Transverse colon (tissue), 3 donors: ENCODE measurements around the gene MARCO.

ENCODE experiments used
- CTCF ChIP-seq, 5 experiments: fragments of 200-600 bp in 3 of 5; fragments of 450-650 bp in 2 of 5; sonication (generic) in 3 of 5; IDR thresholded peaks; 1 replicate in 2 of 5; 2 replicates in 3 of 5; pipeline ENCODE4 v1.5.1; 2016 to 2017; ENCODE audit warnings: antibody characterized with exemption in 5 of 5, inconsistent platforms in 3 of 5, mild to moderate bottlenecking in 2 of 5, moderate library complexity in 1 of 5
- EP300 ChIP-seq: sonication (generic); formaldehyde crosslinking; IDR thresholded peaks from one replicate; pipeline ENCODE4 v1.6.1; 2017; ENCODE audit warnings: antibody characterized with exemption, low read depth
- POLR2A ChIP-seq: fragments of 450-650 bp; IDR thresholded peaks from one replicate; pipeline ENCODE4 v1.6.1; 2016; ENCODE audit warnings: antibody characterized with exemption, mild to moderate bottlenecking, moderate library complexity

DNA sequence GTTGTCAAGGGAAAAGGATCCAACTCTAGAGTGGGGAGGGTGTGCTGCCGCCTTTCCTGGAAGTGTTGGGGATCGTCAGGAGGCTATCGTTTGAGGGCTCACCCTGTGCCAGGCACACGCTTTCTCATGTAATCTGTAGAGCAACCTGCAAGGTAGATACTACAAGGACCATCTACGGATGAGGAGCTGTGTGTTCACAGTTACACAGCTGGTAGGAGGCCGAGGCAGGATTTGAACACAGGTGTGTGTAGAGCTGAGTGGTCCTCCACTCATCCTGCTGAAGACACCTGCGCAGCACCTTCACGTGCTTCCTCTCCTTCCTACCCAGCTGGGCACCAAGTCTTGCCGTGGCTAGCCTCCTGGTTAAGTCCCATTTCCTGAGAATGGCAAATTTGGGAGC, 68.3 kb downstream of the MARCO start:
- no peak for TF ChIP-seq POLR2A
- no peak for TF ChIP-seq CTCF (IDR thresholded peaks at IDR 0.05)
- TF ChIP-seq EP300 = no peak
